HUES6 (cell line): ENCODE results near the gene HSPB1.
"Not testable (repeated sequence)": the region's sequence is repeated elsewhere in the genome, so short reads cannot be mapped to it uniquely, and the experiment has no call there.

ENCODE experiments used
- H3K27ac ChIP-seq: 2 replicates; pipeline ENCODE4 v1.7.0; 2013; ENCODE audit warnings: low read depth, mild to moderate bottlenecking, low read length, inconsistent platforms
- H3K27me3 ChIP-seq: 2 replicates; pipeline ENCODE4 v1.6.1; 2013; ENCODE audit warnings: low read length; ENCODE audit not compliant: control insufficient read depth, insufficient read depth
- H3K36me3 ChIP-seq: 2 replicates; pipeline ENCODE4 v1.6.1; 2013; ENCODE audit warnings: low read length; ENCODE audit not compliant: control insufficient read depth, insufficient read depth
- H3K4me1 ChIP-seq: 2 replicates; pipeline ENCODE4 v1.6.1; 2013; ENCODE audit warnings: low read length; ENCODE audit not compliant: control insufficient read depth, insufficient read depth
- H3K4me3 ChIP-seq: 2 replicates; pipeline ENCODE4 v1.5.1; 2013; ENCODE audit warnings: low read depth, low read length
- H3K9ac ChIP-seq: one replicate; pipeline ENCODE4 v1.6.1; 2013; ENCODE audit warnings: mild to moderate bottlenecking, low read length
- H3K9me3 ChIP-seq: 2 replicates; pipeline ENCODE4 v1.6.1; 2013; ENCODE audit warnings: low read depth, low read length; ENCODE audit not compliant: control insufficient read depth, insufficient read depth

HSPB1 gene

GRCh38 chr7:76327610-76328009 is 25.1 kb downstream of the HSPB1 start:
- H3K36me3 ChIP-seq: peaks cover 73% of the 10 kb centered on the region
- H3K9ac ChIP-seq: no peak overlapping the region
- H3K27ac ChIP-seq: no peak overlapping the region
- no peaks in the 10 kb centered on the region for H3K27me3 ChIP-seq
- no peak overlapping the region for H3K4me3 ChIP-seq
- no peaks in the 10 kb centered on the region for H3K9me3 ChIP-seq
- H3K4me1 ChIP-seq: peaks cover 2% of the 10 kb centered on the region; the same call in 1 of the 2 replicates

GRCh38 chr7:76328389-76328788 is 25.9 kb downstream of the HSPB1 start:
- Histone ChIP-seq H3K4me3 (no peak overlapping the region), H3K4me1 (peaks cover 2% of the 10 kb centered on the region; the same call in 1 of the 2 replicates), H3K36me3 (peaks cover 72% of the 10 kb centered on the region), H3K9ac (no peak overlapping the region), H3K27ac (no peak overlapping the region), H3K27me3 (no peaks in the 10 kb centered on the region), H3K9me3 (no peaks in the 10 kb centered on the region)

- Histone ChIP-seq H3K27me3 (no peaks in the 10 kb centered on the region), H3K4me3 (no peak overlapping the region), H3K36me3 (peaks cover 76% of the 10 kb centered on the region), H3K4me1 (peaks cover 2% of the 10 kb centered on the region; the same call in 1 of the 2 replicates), H3K9ac (no peak overlapping the region), H3K27ac (no peak overlapping the region), H3K9me3 (no peaks in the 10 kb centered on the region)
These were observed 27.0 kb downstream of the HSPB1 start for GRCh38 chr7:76329479-76329878.

- H3K9ac ChIP-seq: no peak overlapping the region
- no peaks in the 10 kb centered on the region for H3K9me3 ChIP-seq
- H3K27ac ChIP-seq: no peak overlapping the region
- H3K4me3 ChIP-seq: no peak overlapping the region
- H3K27me3 ChIP-seq: no peaks in the 10 kb centered on the region
- peaks cover 70% of the 10 kb centered on the region for H3K36me3 ChIP-seq
- peaks cover 2% of the 10 kb centered on the region; the same call in 1 of the 2 replicates for H3K4me1 ChIP-seq
These were observed 27.8 kb downstream of the HSPB1 start for GRCh38 chr7:76330261-76330660.

GRCh38 chr7:76330673-76331072 is 28.2 kb downstream of the HSPB1 start:
- Histone ChIP-seq H3K9me3 (no peaks in the 10 kb centered on the region), H3K27me3 (no peaks in the 10 kb centered on the region), H3K4me1 (peaks cover 2% of the 10 kb centered on the region; the same call in 1 of the 2 replicates), H3K36me3 (peaks cover 66% of the 10 kb centered on the region), H3K4me3 (no peak overlapping the region), H3K9ac (no peak overlapping the region), H3K27ac (no peak overlapping the region)

- Histone ChIP-seq H3K4me1 (peaks cover 2% of the 10 kb centered on the region; the same call in 1 of the 2 replicates), H3K36me3 (peaks cover 63% of the 10 kb centered on the region), H3K4me3 (no peak overlapping the region), H3K9me3 (no peaks in the 10 kb centered on the region), H3K27me3 (no peaks in the 10 kb centered on the region), H3K9ac (no peak overlapping the region), H3K27ac (no peak overlapping the region)
These were observed 29.6 kb downstream of the HSPB1 start for GRCh38 chr7:76332078-76332477.

GRCh38 chr7:76333511-76334101 is 31.1 kb downstream of the HSPB1 start:
- Histone ChIP-seq H3K9me3 (no peaks in the 10 kb centered on the region), H3K27ac (no peak overlapping the region)

GRCh38 chr7:76334320-76334967 is 32.0 kb downstream of the HSPB1 start:
- H3K27ac ChIP-seq: no peak overlapping the region
- H3K9me3 ChIP-seq: no peaks in the 10 kb centered on the region
- no peak overlapping the region for H3K9ac ChIP-seq
- no peak overlapping the region for H3K4me3 ChIP-seq
- no peaks in the 10 kb centered on the region for H3K27me3 ChIP-seq
- peaks cover 52% of the 10 kb centered on the region for H3K36me3 ChIP-seq
- peaks cover 8% of the 10 kb centered on the region; the same call in 1 of the 2 replicates for H3K4me1 ChIP-seq

More at GRCh38 chr7:76333511-76334101, 31.1 kb downstream of the HSPB1 start:
- peaks cover 55% of the 10 kb centered on the region for H3K36me3 ChIP-seq
- peaks cover 4% of the 10 kb centered on the region; the same call in 1 of the 2 replicates for H3K4me1 ChIP-seq
- H3K27me3 ChIP-seq: no peaks in the 10 kb centered on the region
- no peak overlapping the region for H3K4me3 ChIP-seq
- no peak overlapping the region for H3K9ac ChIP-seq

- H3K4me1 ChIP-seq, H3K9ac ChIP-seq, H3K9me3 ChIP-seq, H3K27ac ChIP-seq, H3K4me3 ChIP-seq, H3K27me3 ChIP-seq: not testable (repeated sequence)
- peaks cover 51% of the 10 kb centered on the region for H3K36me3 ChIP-seq
These were observed 32.9 kb downstream of the HSPB1 start for GRCh38 chr7:76335417-76335816.

- Histone ChIP-seq H3K9me3 (no peaks in the 10 kb centered on the region), H3K36me3 (peaks cover 50% of the 10 kb centered on the region), H3K27ac (no peak overlapping the region), H3K4me3 (no peak overlapping the region), H3K4me1 (peaks cover 7% of the 10 kb centered on the region; the same call in 1 of the 2 replicates), H3K27me3 (no peaks in the 10 kb centered on the region), H3K9ac (no peak overlapping the region)
These were observed 33.6 kb downstream of the HSPB1 start for GRCh38 chr7:76336094-76336493.

- Histone ChIP-seq H3K36me3 (peaks cover 53% of the 10 kb centered on the region), H3K9me3 (no peaks in the 10 kb centered on the region), H3K4me1 (peaks cover 6% of the 10 kb centered on the region; the same call in 1 of the 2 replicates), H3K27me3 (no peaks in the 10 kb centered on the region), H3K9ac (no peak overlapping the region), H3K4me3 (no peak overlapping the region), H3K27ac (no peak overlapping the region)
These were observed 34.7 kb downstream of the HSPB1 start for GRCh38 chr7:76337147-76337546.
